Measurements from ENCODE around the gene ARSK.

ARSK gene

GRCh38 chr5:95647886-95648860 lies 93.3 kb downstream of the ARSK start:
- Histone ChIP-seq H3K27me3 (replicated peaks; ENCODE audit: control insufficient read depth, insufficient read depth, low read length) (no peaks in the 10 kb centered on the region), H3K36me3 (ENCODE audit: control insufficient read depth, insufficient read depth, low read length) (no peaks in the 10 kb centered on the region), H3K4me3 (replicated peaks; ENCODE audit: low read depth, low read length) (peak overlapping the region; percentile 13; the same call in 1 of the 2 replicates)
- TF ChIP-seq, protein P1, sequence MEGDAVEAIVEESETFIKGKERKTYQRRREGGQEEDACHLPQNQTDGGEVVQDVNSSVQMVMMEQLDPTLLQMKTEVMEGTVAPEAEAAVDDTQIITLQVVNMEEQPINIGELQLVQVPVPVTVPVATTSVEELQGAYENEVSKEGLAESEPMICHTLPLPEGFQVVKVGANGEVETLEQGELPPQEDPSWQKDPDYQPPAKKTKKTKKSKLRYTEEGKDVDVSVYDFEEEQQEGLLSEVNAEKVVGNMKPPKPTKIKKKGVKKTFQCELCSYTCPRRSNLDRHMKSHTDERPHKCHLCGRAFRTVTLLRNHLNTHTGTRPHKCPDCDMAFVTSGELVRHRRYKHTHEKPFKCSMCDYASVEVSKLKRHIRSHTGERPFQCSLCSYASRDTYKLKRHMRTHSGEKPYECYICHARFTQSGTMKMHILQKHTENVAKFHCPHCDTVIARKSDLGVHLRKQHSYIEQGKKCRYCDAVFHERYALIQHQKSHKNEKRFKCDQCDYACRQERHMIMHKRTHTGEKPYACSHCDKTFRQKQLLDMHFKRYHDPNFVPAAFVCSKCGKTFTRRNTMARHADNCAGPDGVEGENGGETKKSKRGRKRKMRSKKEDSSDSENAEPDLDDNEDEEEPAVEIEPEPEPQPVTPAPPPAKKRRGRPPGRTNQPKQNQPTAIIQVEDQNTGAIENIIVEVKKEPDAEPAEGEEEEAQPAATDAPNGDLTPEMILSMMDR (IDR thresholded peaks at IDR 0.05; ENCODE audit: insufficient read depth, low read length, poor library complexity, severe bottlenecking): no peak
- no peak for DNase-seq (ENCODE audit: extremely low read depth, insufficient read length)

DNA sequence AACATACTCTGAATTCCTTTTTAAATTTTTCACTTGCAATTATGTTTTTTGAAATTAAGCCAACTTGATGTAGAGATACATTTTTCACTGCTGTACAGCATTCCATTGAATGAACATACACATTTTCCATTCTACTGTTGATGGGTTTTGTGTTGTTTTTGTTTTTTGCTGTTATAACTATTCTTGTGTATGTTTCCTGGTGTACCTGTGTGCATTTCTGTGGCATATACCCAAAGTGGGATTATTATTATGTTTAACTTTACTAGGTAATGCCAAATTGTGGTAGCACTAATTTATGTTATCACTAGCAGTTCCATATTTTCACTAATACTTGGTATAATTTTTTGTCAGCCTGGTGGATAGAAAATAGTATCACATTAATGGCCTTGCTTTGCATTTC lies 94.4 kb downstream of the ARSK start:
- TF ChIP-seq, protein P1 (IDR thresholded peaks at IDR 0.05; ENCODE audit: insufficient read depth, low read length, poor library complexity, severe bottlenecking): no peak
- H3K4me3 ChIP-seq (replicated peaks; ENCODE audit: low read depth, low read length): no peak overlapping the region
- no peak for DNase-seq (ENCODE audit: extremely low read depth, insufficient read length)
- no peaks in the 10 kb centered on the region for H3K27me3 ChIP-seq (replicated peaks; ENCODE audit: control insufficient read depth, insufficient read depth, low read length)
- no peaks in the 10 kb centered on the region for H3K36me3 ChIP-seq (ENCODE audit: control insufficient read depth, insufficient read depth, low read length)

- TF ChIP-seq, protein P1 (IDR thresholded peaks at IDR 0.05; ENCODE audit: insufficient read depth, low read length, poor library complexity, severe bottlenecking): no peak
- H3K36me3 ChIP-seq (ENCODE audit: control insufficient read depth, insufficient read depth, low read length): no peaks in the 10 kb centered on the region
- no peak overlapping the region for H3K4me3 ChIP-seq (replicated peaks; ENCODE audit: low read depth, low read length)
- DNase-seq (ENCODE audit: extremely low read depth, insufficient read length): no peak
- H3K27me3 ChIP-seq (replicated peaks; ENCODE audit: control insufficient read depth, insufficient read depth, low read length): no peaks in the 10 kb centered on the region
Observed at GRCh38 chr5:95649842-95650620, 95.1 kb downstream of the ARSK start.

DNA sequence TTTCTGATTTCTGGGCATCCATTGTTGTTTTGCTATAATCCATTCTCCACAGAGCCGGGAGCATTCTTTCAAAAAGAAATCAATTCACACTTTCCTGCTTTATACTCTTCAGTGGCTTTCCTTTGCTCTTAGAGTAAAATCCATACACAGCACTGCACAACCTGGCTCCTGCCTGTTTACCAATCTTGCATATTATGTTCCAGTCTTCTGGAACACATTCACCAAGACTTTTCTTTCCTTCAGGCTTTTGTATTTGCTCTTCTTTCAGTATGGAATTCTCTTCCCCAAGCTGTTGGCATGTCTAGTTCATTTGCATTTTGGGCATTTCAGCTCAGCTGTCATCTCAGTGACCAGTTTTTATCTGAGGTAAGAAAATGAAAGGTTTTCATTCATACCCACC lies 97.9 kb downstream of the ARSK start:
- Histone ChIP-seq H3K27me3 (replicated peaks; ENCODE audit: control insufficient read depth, insufficient read depth, low read length) (no peaks in the 10 kb centered on the region), H3K36me3 (ENCODE audit: control insufficient read depth, insufficient read depth, low read length) (no peaks in the 10 kb centered on the region), H3K4me3 (replicated peaks; ENCODE audit: low read depth, low read length) (no peak overlapping the region)
- DNase-seq (ENCODE audit: extremely low read depth, insufficient read length): no peak
- TF ChIP-seq, protein P1 (IDR thresholded peaks at IDR 0.05; ENCODE audit: insufficient read depth, low read length, poor library complexity, severe bottlenecking): no peak

DNA sequence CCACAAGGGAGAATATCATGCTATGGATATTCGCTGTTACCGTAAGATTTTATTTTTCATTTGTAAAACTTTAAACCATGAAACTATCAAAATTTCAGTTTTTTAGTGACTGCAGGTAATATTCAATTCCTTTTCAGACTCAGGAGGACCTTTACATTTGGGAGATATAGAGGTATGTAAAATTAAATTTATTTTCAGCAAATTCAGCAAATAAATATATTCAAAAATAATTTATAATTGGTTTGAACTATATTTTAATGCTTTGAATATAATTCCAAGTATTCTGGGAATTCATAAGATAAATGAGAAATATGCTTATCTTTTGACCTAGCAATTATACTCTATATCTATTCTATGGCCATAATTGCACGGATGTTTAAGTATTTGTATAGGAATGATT lies 99.3 kb downstream of the ARSK start:
- no peaks in the 10 kb centered on the region for H3K36me3 ChIP-seq (ENCODE audit: control insufficient read depth, insufficient read depth, low read length)
- H3K27me3 ChIP-seq (replicated peaks; ENCODE audit: control insufficient read depth, insufficient read depth, low read length): no peaks in the 10 kb centered on the region
- no peak overlapping the region for H3K4me3 ChIP-seq (replicated peaks; ENCODE audit: low read depth, low read length)
- DNase-seq (ENCODE audit: extremely low read depth, insufficient read length): no peak
- TF ChIP-seq, protein P1 (IDR thresholded peaks at IDR 0.05; ENCODE audit: insufficient read depth, low read length, poor library complexity, severe bottlenecking): no peak

Measured in GM06990 (cell line).